HT-29 (cell line): Measurements from ENCODE around the gene C1orf226. TPM values are rescaled to one million over a fixed set of nuclear protein-coding genes. Genes with fewer than 3 reads are reported as not detected.
"Not testable (repeated sequence)": the region's sequence is repeated elsewhere in the genome, so short reads cannot be mapped to it uniquely, and the experiment has no call there.

ENCODE experiments used
- DNase-seq: peaks from one replicate; pipeline ENCODE4 v3.0.0-alpha.2; 2015; ENCODE audit warnings: low spot score
- small RNA-seq: library from RNA; depleted of rRNA; stranded (forward); fragments of <200 nt; gene quantifications from one replicate; pipeline ENCODE3, GENCODE V24; 2014
- total RNA-seq: library from RNA; depleted of rRNA; stranded (reverse); fragments of >200 nt; shearing (Covaris generic); gene quantifications from 2 replicates; pipeline ENCODE4 v1.2.3, GENCODE V29; 2014; rRNA removed

The C1orf226 gene
- total RNA-seq, 1 experiment from 2014 or later, result 4.0 TPM

DNA sequence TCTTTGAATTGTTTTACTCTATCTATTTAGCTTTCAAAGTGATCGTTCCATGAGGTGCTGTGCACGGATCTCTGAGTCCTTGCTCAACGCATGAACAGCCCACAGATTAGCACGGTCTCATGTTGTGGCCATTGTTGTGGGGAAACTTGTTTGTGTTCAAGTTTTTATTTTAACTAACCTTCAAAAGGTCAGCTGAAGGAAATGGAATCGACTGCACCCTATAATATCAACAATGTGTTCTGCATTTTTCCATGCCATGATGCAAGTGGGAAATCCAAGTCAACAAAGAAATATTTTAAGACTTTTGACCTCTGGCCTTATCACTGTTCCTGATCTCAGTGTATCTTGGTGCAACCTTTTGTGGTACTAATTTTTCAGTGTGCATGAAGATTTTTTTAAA is 24.3 kb downstream of the C1orf226 start:
- DNase-seq, result peak; percentile 22

DNA sequence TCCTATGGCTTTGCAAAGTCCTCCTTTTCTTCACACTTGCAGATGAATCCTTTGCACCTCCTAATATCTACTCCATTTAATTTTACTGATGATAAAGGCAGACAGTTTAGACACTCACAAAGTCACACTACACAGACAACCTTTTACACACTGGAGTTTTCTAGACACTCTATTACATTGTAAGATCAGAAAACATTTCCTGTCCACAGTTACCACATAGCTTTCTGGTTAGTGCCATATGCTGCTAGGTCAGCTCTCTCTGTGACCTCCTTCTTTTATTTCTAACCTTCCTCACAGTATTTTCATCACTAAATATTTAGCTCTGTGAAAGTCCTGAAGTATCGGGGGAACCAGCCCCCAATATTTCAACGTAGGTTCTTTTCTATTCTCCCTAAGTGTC is 25.3 kb downstream of the C1orf226 start:
- no peak for DNase-seq

DNA sequence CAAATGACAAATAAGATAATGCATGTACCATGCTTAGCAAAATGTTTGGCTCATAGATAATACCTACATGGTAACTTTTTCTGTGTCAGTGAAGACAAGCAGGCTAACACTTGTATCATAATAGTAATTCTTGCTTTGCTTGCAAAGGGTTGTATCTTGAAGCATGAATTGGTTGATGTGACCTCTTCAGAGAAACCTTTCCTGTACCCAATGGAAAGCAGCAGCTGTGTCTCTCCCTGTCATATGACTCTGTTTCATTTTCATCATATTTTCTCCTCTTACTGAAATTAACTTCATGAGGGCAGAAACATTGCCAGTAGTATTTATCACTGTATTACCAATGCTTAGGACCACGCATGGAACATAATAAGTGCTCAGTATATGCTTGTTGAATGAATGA is 26.0 kb downstream of the C1orf226 start:
- no peak for DNase-seq

DNA sequence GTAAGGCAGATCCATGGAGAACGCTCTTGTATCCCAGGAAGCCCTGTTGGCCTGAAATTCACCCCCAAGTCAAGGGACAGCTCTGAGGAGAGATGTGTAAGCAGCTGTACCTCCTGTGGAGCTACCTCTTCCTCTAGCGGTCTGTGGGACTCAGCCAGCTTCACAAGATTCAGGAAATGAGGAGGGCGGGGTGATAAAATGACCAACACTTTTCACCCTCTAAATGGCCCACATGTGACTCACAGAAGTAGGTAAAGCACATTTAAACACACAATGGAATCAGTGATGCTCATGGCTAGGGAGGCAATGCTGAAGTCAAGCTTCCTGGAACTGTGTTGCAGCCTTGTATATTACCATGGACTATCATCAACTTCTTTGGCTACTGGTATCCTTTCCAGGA is 30.5 kb downstream of the C1orf226 start, which contains the start of gene SH2D1B:
TSS of gene SH2D1B (minus strand) at position 135 of the 400 bp plus-strand sequence. CDS start at position 15, 120 bp downstream.
- no peak for DNase-seq

- DNase-seq, result no peak
Measured at GRCh38 chr1:162416215-162416614, 34.7 kb downstream of the C1orf226 start.

- DNase-seq, result no peak
Measured at GRCh38 chr1:162416909-162417308, 35.4 kb downstream of the C1orf226 start.

DNA sequence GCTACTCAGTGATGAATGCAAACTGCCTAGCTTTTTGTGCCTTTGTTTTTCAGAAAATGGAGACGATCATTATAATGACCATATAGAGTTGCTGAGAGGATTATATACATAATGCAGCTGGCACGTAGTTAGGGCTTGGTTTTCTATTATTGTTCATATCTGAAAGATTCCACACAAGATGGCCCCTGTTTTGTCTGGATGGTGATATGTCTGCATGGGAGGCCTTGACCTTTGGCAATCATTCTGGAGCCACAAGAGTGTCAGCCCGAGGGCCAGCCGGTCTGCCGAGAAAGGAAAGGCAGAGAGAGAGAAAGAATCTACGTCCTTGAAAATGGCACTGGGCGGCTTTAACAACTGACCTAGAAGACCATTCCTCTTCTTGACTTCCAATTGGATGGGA is 36.1 kb downstream of the C1orf226 start:
- no peak for DNase-seq

GRCh38 chr1:162418584-162418983 is 37.1 kb downstream of the C1orf226 start:
- peak; percentile 11 for DNase-seq

DNA sequence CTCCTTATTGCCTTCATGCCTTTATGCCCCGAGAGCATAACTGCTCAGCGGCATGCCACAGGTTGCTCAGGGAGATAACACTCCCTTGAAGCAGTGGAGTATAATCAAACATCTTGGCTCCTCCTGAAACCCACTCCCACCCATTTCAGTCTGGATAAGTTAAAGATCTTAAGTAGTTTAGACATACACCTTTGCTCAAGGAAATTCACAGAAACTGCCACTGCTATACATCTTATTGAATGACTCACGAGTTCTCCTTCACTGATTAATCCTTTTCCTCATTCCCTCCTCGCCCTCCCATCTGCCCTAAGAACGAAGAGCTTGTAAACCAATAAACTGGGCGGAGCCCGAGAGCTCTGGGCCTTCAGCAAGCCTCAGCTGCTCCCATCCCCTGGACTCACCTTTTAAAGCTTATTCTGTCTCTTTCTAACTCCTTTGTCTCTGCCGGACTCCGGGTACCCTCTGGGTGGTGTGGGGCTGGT is 38.0 kb downstream of the C1orf226 start:
- peak; percentile 92 for DNase-seq

DNA sequence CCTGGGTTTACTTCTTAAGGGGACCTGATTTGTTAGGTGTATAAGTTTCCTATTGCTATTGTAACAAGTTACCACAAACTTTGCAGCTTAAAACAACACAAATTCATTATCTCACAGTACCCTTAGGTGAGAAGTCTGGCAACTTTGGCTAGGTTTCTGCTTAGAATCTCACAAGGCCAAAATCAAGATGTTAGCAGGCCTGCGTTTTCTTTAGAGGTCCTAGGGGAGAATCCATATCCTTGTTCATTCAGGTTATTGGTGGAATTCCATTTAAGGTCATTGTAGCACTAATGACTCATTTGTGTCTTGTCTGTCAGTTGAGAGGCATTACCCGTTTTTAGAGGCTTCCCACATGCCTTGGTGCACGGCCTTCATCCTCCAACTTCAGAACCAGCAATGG is 38.6 kb downstream of the C1orf226 start:
- peak; percentile 47 for DNase-seq

GRCh38 chr1:162421258-162422164 is 40.0 kb downstream of the C1orf226 start:
- peak; percentile 58 for DNase-seq

- no peak for DNase-seq
Measured at GRCh38 chr1:162422662-162423375, 41.3 kb downstream of the C1orf226 start.

DNA sequence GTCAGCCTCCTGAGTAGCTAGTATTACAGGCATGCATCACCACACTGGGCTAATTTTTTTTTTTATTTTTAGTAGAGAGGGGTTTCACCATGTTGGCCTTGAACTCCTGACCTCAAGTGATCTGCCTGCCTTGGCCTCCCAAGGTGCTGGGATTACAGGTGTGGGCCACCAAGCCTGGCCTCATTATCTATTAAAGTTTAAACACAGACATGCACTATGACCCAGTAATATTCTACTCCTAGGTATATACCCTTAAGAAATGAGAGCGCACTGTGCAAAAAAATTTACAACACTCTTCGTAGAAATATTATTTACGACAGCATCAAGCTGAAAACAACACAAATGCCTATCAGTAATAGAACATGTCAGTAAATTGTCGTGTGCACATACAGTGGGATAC is 49.1 kb downstream of the C1orf226 start:
- DNase-seq, result no peak

- not testable (repeated sequence) for DNase-seq
Measured at GRCh38 chr1:162432977-162433713, 51.6 kb downstream of the C1orf226 start.

Small RNAs within 50 kb of the gene (small RNA-seq; reads per million reads assigned to genes)
- gene MIR556, result not detected
- not detected for gene RNA5SP61

Other genes with a start within 250 kb of the C1orf226 start
- gene SPATA46, start 4.9 kb upstream of the C1orf226 start, total RNA-seq, result not detected in 2 replicates
- not detected in 2 replicates for gene SH2D1B, start 30.4 kb downstream of the C1orf226 start, total RNA-seq
- gene UHMK1, start 116.1 kb downstream of the C1orf226 start, total RNA-seq, result 24.0 and 28.1 TPM in 2 replicates
- gene UAP1, start 180.0 kb downstream of the C1orf226 start, total RNA-seq, result 33.4 and 44.2 TPM in 2 replicates